ENCODE results near the gene KCNK15.

Gene KCNK15

GRCh38 chr20:44733341-44734069, 12.2 kb upstream of the KCNK15 start:
- TF ChIP-seq, protein P1, sequence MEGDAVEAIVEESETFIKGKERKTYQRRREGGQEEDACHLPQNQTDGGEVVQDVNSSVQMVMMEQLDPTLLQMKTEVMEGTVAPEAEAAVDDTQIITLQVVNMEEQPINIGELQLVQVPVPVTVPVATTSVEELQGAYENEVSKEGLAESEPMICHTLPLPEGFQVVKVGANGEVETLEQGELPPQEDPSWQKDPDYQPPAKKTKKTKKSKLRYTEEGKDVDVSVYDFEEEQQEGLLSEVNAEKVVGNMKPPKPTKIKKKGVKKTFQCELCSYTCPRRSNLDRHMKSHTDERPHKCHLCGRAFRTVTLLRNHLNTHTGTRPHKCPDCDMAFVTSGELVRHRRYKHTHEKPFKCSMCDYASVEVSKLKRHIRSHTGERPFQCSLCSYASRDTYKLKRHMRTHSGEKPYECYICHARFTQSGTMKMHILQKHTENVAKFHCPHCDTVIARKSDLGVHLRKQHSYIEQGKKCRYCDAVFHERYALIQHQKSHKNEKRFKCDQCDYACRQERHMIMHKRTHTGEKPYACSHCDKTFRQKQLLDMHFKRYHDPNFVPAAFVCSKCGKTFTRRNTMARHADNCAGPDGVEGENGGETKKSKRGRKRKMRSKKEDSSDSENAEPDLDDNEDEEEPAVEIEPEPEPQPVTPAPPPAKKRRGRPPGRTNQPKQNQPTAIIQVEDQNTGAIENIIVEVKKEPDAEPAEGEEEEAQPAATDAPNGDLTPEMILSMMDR (IDR thresholded peaks at IDR 0.05; ENCODE audit: borderline replicate concordance, control extremely low read depth, extremely low read depth, insufficient read depth, missing control alignments) = peak; percentile 86
- peak; percentile 77 for DNase-seq (ENCODE audit: low spot score)
- in situ Hi-C loops (cut with MboI; ENCODE audit: low sequenced_read_pairs, unreplicated experiment) = no loop called here

GRCh38 chr20:44734938-44735337, 10.7 kb upstream of the KCNK15 start:
- no peak for DNase-seq (ENCODE audit: low spot score)
- TF ChIP-seq, protein P1 (IDR thresholded peaks at IDR 0.05; ENCODE audit: borderline replicate concordance, control extremely low read depth, extremely low read depth, insufficient read depth, missing control alignments) = no peak
- in situ Hi-C loops (cut with MboI; ENCODE audit: low sequenced_read_pairs, unreplicated experiment) = no loop called here

GRCh38 chr20:44735816-44736169, 9.9 kb upstream of the KCNK15 start:
- DNase-seq (ENCODE audit: low spot score) = no peak
- in situ Hi-C loops (cut with MboI; ENCODE audit: low sequenced_read_pairs, unreplicated experiment) = no loop called here
- TF ChIP-seq, protein P1 (IDR thresholded peaks at IDR 0.05; ENCODE audit: borderline replicate concordance, control extremely low read depth, extremely low read depth, insufficient read depth, missing control alignments) = no peak

GRCh38 chr20:44736170-44737021, 9.3 kb upstream of the KCNK15 start:
- TF ChIP-seq, protein P1 (IDR thresholded peaks at IDR 0.05; ENCODE audit: borderline replicate concordance, control extremely low read depth, extremely low read depth, insufficient read depth, missing control alignments) = no peak
- in situ Hi-C loops (cut with MboI; ENCODE audit: low sequenced_read_pairs, unreplicated experiment) = no loop called here
- no peak for DNase-seq (ENCODE audit: low spot score)

DNA sequence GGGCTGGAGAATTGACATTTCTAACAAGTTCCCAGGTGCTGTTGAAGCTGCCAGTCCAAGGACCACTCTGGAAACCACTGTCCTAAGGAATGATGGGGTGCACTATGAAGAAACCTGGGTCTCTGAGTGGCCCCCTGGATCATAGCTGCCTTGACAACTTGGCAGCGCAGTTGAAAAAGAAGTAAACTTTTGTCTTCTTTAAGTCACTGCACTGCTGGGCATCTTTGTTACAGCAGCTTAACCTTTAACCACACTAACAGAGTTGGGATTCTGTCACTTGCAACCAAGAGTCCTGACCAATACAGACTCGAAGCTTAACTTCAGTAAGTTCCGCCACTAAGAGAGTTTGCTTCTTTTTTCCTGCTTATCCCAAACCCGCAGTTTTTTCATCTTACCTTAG, 8.5 kb upstream of the KCNK15 start:
- in situ Hi-C loops (cut with MboI; ENCODE audit: low sequenced_read_pairs, unreplicated experiment) = no loop called here
- TF ChIP-seq, protein P1 (IDR thresholded peaks at IDR 0.05; ENCODE audit: borderline replicate concordance, control extremely low read depth, extremely low read depth, insufficient read depth, missing control alignments) = no peak
- DNase-seq (ENCODE audit: low spot score) = no peak

GRCh38 chr20:44738813-44739477, 6.7 kb upstream of the KCNK15 start:
- in situ Hi-C loops (cut with MboI; ENCODE audit: low sequenced_read_pairs, unreplicated experiment) = no loop called here
- TF ChIP-seq, protein P1 (IDR thresholded peaks at IDR 0.05; ENCODE audit: borderline replicate concordance, control extremely low read depth, extremely low read depth, insufficient read depth, missing control alignments) = no peak
- peak; percentile 77 for DNase-seq (ENCODE audit: low spot score)

All from GM13976 (cell line).